Osteocyte (in vitro differentiated cells): ENCODE measurements around the gene KCNN1. TPM values are rescaled to one million over a fixed set of nuclear protein-coding genes. Genes with fewer than 3 reads are reported as not detected.

Experiments used
- DNase-seq: peaks from one replicate; pipeline ENCODE4 v3.0.0; 2021; ENCODE audit warnings: mixed read lengths; ENCODE audit not compliant: unreplicated experiment; ENCODE audit errors: extremely low spot score
- H3K27ac Mint-ChIP-seq: one replicate; pipeline ENCODE4 v1.8.0; 2021; ENCODE audit warnings: mild to moderate bottlenecking, mixed read lengths; ENCODE audit not compliant: unreplicated experiment
- H3K27me3 Mint-ChIP-seq: one replicate; pipeline ENCODE4 v1.8.0; 2021; ENCODE audit warnings: mixed read lengths; ENCODE audit not compliant: unreplicated experiment
- H3K36me3 Mint-ChIP-seq: one replicate; pipeline ENCODE4 v1.8.0; 2021; ENCODE audit warnings: mixed read lengths; ENCODE audit not compliant: unreplicated experiment
- H3K4me1 Mint-ChIP-seq: one replicate; pipeline ENCODE4 v1.8.0; 2021; ENCODE audit warnings: mixed read lengths; ENCODE audit not compliant: unreplicated experiment
- H3K4me3 Mint-ChIP-seq: one replicate; pipeline ENCODE4 v1.8.0; 2021; ENCODE audit warnings: mild to moderate bottlenecking, moderate library complexity, mixed read lengths; ENCODE audit not compliant: unreplicated experiment
- H3K9me3 Mint-ChIP-seq: one replicate; pipeline ENCODE4 v1.8.0; 2021; ENCODE audit warnings: mixed read lengths; ENCODE audit not compliant: unreplicated experiment
- CTCF ChIP-seq: fragments of 200-600 bp; sonication (generic); IDR thresholded peaks from 2 replicates; pipeline ENCODE4 v1.5.0; 2021; ENCODE audit warnings: antibody characterized with exemption, mild to moderate bottlenecking, moderate library complexity
- total RNA-seq: library from RNA; stranded (reverse); gene quantifications from 2 replicates; pipeline ENCODE4 v1.2.1, GENCODE V29; 2021

KCNN1 gene
- total RNA-seq, 1 donor from 2014 or later: not detected

DNA sequence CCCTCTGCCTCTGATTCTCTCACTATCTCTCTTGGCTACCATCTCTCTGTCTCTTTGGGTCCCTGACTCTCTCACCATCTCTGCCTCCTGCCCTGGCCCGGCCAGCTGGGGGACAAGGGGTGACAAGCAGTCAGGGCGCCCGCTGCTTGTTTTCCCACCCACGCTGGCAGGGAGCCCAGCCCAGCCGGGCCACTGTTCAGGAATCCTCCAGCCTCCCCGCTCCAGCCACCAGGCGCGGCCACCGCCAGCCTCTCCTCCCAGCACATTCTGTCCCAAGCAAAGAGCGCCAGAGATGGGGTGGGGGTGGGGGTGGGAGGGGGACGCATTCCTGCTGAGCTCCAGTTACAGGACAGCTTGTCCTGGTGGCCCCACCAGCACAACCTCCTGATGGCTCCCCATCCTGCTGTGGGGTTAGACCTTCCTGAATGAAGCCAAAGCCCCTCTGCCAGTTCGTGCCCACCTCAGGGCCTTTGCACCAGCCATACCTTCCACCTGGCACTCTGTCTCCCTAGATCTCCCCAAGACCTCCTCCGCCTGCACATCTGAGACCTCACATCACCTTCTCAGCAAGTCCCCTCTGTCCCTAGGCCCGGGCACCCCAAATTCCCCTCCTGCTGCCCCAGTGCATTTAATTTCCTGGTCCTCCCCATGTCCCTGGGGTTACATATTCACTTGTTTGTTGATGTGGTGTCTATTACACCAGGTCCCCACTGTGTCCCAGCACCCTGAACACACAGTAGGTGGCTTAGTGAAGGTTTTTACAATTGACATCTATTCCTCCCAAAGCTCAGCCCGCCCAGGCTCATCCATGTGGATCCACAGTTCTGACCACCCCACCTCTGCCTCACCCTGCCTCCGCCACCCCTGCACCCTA, 53.5 kb downstream of the KCNN1 start:
- DNase-seq: no peak
- peak; percentile 7 for TF ChIP-seq CTCF
- Mint-ChIP-seq H3K4me1 (peaks cover 72% of the 10 kb centered on the region), H3K27me3 (no peaks in the 10 kb centered on the region), H3K27ac (peak overlapping the region; percentile 98), H3K36me3 (peaks cover 2% of the 10 kb centered on the region), H3K9me3 (no peaks in the 10 kb centered on the region), H3K4me3 (peak overlapping the region; percentile 51)

GRCh38 chr19:18021121-18021755, 54.3 kb downstream of the KCNN1 start:
- peak overlapping the region; percentile 94 for H3K27ac Mint-ChIP-seq
- TF ChIP-seq CTCF: no peak
- no peaks in the 10 kb centered on the region for H3K9me3 Mint-ChIP-seq
- peaks cover 67% of the 10 kb centered on the region for H3K4me1 Mint-ChIP-seq
- H3K27me3 Mint-ChIP-seq: no peaks in the 10 kb centered on the region
- DNase-seq: peak; percentile 90
- H3K4me3 Mint-ChIP-seq: peak overlapping the region; percentile 30
- no peaks in the 10 kb centered on the region for H3K36me3 Mint-ChIP-seq

GRCh38 chr19:18023622-18024251, 56.8 kb downstream of the KCNN1 start:
- Mint-ChIP-seq H3K27me3 (no peaks in the 10 kb centered on the region), H3K27ac (peak overlapping the region; percentile 65), H3K4me3 (no peak overlapping the region), H3K4me1 (peaks cover 52% of the 10 kb centered on the region), H3K36me3 (no peaks in the 10 kb centered on the region), H3K9me3 (no peaks in the 10 kb centered on the region)
- DNase-seq: no peak
- no peak for TF ChIP-seq CTCF

DNA sequence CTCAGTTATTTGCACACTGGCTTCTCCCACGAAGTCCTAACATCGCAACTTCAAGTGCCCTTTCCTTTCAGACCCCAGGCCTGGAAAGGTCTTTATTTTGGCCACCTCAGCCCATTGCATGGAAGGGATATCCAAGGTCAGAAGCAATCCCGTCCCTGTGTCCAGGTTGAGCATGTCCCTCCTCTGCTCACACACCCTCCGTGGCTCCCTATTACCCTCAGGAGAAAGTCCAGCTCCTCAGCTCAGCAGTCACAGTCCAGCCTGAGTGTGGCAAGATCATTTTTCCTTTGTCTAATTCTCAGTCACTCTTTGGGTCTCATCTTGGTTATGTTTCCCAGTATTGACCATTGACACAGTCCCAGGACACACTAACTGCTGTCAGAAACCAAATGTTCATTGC, 60.2 kb downstream of the KCNN1 start:
- Mint-ChIP-seq H3K4me3 (no peak overlapping the region), H3K4me1 (peaks cover 30% of the 10 kb centered on the region), H3K27ac (no peak overlapping the region), H3K36me3 (no peaks in the 10 kb centered on the region), H3K27me3 (no peaks in the 10 kb centered on the region), H3K9me3 (no peaks in the 10 kb centered on the region)
- DNase-seq: no peak
- no peak for TF ChIP-seq CTCF
